SK-N-SH (cell line): ENCODE results near the gene TANC1.

Experiments used
- POLR2AphosphoS5 ChIP-seq: IDR thresholded peaks from 2 replicates; pipeline ENCODE4 v1.6.1; 2012; ENCODE audit warnings: low read depth, low read length
- YY1 ChIP-seq: IDR thresholded peaks from 2 replicates; pipeline ENCODE4 v1.4.0; 2012; ENCODE audit warnings: low read depth, mild to moderate bottlenecking

DNA sequence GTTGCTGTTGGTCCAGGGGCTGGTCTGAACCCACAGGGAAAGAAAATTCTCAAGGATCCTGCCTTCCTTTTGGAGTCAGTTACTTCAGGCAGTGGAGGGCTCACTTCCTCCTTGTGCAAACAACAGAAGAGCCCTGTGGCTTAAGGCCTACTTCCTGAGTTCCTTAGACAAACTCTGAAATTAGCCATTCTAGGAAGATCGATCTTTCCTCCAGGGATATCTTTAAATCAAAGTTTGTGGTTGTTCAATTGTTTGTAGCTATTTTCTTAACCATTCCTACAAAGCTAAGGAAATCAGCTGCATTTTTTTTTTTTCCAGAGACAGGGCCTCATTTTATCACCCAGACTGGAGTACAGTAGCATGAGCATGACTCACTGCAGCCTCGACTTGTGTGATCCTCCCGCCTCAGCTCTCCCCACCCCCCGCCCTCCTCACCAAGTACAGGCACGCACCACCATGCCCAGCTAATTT, 156.0 kb downstream of the TANC1 start:
- no peak for TF ChIP-seq YY1
- no peak for TF ChIP-seq POLR2AphosphoS5
